Measurements from ENCODE around the gene BMP5.

Gene BMP5

DNA sequence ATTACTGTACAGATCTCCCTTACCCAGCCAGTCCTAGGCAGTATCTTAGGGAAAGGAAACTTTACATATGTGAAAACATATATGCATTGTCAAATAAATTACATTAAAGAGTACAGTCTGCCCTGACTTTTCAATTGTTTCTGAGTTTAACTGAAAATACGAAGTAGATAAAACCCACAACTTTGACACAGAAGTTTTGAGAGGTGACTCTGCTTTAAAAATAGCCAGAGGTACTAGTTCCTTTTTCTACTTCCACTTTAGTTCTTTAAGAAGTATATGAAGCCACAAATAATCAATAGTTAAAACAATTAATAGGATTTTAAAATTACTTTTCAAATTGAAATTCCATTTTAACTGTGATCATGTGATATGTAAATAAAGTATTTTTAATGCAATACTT is 62.9 kb downstream of the BMP5 start:
- no peak for DNase-seq (ENCODE audit: low read depth in 2 of 2)

DNA sequence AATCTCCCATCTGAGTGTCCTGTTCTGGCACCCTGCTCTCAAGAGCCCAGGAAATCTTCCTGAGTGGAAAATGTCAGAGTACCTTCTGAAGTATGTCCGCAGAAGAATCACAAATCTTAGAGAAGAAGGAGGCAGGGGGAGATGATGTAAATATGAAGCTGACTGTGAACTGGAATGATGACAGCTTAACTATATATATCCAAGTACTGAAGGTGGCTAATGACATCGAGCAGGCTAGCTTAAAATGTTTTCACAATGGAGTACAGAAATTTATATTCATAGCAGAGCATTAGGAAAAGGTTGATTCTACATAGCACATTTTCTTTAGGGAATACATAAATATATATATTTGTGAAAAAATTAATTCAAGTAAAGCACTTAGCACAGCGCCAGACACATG is 64.3 kb downstream of the BMP5 start:
- DNase-seq (ENCODE audit: low read depth in 2 of 2) = no peak

GRCh38 chr6:55802259-55802658 is 73.1 kb downstream of the BMP5 start:
- DNase-seq (ENCODE audit: low read depth in 2 of 2) = no peak

DNA sequence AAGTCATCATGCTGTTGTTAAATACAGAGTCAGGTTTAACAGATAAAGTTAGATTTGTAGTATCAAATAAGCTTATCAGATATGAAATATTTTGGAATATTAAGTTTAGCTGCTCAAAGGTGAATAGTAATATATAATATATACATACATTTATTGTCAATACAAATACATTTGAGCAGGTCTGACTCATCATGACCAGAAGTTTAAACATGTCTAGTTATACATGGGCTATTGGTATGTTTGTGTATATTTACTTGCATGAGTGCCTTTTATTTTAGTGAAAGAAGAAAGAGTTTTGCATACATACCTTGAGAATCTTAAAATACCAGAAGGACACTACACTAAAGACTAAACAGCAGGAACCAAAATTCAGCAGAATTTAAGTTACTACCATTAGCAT is 76.8 kb downstream of the BMP5 start:
- no peak for DNase-seq (ENCODE audit: low read depth in 2 of 2)

DNA sequence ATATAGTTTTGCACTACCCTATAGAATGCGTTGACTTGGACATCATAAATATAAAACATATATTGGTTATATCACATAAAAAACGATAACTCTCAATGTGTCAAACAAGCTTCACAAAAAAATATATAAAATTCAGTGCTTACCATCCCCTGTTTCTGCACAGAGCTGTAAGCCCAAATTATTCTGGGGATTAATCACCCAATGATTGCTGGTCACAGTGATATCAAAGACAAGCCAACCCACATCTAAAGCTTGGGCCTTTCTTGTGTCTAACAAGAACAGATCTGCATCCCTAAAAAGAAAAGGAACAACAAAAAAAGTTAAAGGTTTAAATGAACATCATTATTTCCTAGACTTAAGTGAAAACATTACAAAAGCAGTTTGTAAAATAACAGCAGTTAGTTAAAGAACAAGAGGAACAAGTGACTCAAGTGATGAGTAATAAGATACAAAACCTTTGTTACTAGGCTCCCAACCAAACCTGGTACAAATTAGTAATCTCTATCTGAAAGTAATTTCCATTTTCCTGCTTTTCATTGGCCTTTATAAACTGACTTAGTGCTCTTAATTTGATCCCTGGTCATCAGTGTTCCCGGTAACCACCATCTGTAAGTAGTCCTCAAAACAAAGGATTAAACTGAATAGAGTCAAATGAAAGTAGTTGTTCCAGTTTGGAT is 81.1 kb downstream of the BMP5 start:
- no peak for DNase-seq (ENCODE audit: low read depth in 2 of 2)

GRCh38 chr6:55785273-55785672 is 90.1 kb downstream of the BMP5 start:
- no peak for DNase-seq (ENCODE audit: low read depth in 2 of 2)

DNA sequence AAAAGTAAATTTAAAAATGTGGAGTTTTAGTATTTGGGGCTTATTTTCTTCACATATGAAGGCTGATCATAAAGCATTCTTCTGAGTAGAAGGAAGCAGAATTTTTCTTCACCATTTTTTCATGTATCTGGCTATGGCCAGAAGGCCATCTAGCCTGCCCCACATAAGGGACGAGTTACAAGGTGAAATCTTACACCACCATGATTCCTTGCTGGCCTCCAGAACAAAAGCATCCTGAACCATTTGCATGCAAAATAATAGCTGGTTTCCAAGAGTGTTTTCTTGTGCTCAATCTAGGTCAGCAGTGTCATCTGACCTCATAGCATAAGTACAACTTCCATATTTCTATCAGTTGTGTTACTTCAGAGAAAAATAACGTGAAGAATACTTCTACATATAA is 93.1 kb downstream of the BMP5 start:
- DNase-seq (ENCODE audit: low read depth in 2 of 2) = no peak

DNA sequence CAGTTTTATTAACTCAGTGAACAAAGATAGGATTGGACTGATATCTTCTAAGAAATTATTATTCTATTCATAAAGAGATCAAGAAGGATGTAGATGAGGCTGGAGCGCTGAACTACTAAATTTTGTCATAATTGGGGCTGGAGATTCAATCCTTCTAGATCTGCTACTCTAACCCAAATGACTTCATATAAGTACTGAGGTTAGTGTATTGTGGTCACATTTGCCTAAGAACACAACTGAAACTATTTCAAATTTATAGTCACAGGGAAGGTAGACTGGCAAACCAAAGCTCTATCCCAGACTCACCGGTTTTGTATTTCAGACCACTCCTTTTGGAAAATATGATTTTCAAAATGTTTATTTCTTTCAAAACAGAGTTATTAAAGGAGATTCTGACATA is 96.7 kb downstream of the BMP5 start:
- DNase-seq (ENCODE audit: low read depth in 2 of 2) = no peak

- no peak for DNase-seq (ENCODE audit: low read depth in 2 of 2)
Observed at GRCh38 chr6:55777469-55777868, 97.9 kb downstream of the BMP5 start.

GRCh38 chr6:55776113-55776512 is 99.3 kb downstream of the BMP5 start:
- DNase-seq (ENCODE audit: low read depth in 2 of 2) = no peak

DNA sequence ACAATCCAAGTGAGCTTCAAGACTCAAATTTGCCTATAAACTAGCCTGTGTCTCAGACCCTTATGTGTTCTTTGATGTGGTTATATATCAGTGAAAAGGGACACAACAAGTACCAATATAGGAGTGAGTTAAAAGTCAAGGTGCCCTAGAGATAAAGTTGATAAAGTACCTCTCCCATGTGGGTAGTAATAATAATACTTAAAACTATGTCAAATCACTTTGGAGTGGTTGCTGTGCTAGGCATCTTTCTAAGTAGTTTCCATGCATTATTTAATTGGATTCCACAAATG is 100.4 kb downstream of the BMP5 start:
- DNase-seq (ENCODE audit: low read depth in 2 of 2) = no peak

DNA sequence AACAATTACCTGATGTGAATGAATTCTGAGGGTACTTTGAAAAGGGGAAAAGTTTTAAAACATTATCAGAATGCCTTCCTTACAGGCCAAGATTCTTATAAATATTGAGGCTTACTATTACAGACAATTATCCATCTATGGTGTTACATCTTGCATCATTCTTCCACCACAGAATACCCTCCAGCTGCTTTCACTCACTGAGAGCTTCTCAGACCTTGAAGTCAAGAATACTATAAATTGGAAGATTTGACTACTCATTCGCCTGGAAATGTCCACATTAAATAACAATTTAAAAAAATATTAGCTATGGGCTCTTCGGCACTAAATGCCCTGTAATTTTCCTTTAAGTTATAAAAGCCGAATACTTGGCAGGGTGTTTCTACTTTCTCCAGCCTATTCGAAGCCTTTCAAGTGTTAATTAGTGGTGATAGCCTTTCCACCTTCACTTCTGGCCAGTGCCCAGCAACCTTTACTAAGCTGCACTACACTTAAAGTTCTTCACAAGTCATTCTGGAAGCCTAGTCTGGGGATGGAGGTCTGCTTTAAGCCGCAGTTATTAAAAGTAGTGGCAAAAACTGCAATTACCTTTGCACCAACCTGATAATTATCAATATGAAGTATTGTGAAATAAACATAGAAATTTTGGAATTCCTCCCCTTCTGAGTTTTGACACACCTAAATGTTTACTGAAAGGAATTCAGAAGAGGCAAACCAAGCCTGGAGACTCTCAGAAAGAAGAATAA is 100.9 kb downstream of the BMP5 start:
- no peak for DNase-seq (ENCODE audit: low read depth in 2 of 2)

DNA sequence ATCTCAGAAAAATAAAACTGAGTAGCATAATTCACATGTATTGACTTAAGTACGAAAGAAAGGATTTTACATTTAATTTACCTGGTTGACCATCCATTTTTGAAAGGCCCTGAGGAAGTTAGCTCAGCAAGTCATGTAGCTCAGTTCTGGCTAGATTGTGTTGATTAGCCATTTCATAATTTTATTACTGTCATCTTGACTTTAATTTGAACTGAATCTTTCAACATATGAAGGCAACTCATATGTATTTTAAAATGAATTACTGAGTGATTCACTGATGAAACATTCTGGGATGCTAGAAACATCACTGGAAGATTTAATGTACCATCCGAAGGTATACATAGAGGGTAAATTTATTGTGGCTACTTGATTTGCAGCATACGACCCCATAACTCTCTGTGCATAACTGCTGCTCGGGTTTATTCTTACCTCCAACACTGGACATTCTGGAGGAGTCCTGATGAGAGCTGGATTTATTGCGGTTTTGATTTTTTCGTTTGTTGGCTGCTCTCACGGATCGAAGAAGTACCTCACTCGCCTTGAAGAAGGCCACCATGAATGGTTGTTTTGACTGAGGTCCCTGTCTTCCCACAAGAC is 101.7 kb downstream of the BMP5 start:
- DNase-seq (ENCODE audit: low read depth in 2 of 2) = no peak

DNA sequence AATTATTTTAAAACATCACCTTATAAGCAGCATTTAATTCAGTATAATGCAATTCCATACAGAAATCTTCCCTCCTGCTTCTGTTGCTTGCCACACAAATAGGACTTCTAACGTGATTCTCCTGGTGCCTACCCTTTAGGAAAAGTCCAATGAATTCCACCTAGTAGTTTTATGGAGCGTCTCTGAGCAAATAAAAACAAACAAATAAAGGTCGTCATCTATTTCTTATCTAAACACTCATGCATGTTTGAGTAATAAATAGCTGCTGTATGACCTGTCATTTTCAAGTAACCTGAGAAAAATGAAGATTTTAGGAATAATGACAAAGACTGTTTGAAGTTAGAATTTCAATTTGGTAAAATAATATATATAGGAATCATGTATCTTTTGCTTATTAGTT is 102.7 kb downstream of the BMP5 start:
- DNase-seq (ENCODE audit: low read depth in 2 of 2) = no peak

DNA sequence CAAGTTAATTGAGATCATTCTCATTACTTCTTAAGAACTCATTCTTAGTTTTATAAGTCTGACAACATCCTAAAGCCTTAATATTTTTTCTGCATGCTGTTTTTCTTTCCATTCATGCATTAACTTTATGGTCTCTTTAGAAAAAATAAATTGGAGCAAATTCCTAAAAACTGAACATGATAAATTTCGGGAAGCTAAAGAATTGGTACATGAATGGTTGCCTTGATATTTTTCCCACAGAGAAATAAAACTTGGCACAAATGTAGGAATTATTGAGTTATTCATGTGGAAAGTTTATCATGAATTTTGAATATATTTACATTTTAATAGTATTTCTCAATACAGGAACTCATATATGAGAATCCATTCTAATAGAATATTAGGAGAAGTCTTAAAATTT is 115.9 kb downstream of the BMP5 start:
- DNase-seq (ENCODE audit: low read depth in 2 of 2) = no peak

- no peak for DNase-seq (ENCODE audit: low read depth in 2 of 2)
Observed at GRCh38 chr6:55758156-55758937, 117.0 kb downstream of the BMP5 start.

DNA sequence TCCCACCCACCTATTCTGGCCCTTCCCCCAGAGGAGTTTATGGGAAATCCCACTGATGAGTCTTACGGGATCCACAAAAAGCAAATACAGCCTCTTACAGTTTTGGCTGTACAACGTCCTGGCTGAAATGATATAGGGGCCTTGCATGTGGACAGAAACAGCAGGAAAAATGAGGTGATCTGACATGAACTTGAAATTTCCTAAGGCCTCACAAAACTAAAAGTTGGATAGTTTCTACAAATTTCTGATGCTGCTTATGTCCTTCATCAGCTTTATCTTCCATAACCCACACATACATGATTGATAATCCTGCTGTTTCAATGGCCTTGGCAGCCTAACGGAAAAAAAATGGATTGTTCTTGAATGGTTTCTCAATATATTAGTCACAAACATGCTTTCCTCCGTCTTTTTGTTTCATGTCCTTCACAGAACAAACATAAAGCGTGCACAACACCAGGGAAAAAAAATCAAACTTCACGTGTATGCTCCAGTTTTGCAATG is 118.8 kb downstream of the BMP5 start:
- DNase-seq (ENCODE audit: low read depth in 2 of 2) = no peak

- DNase-seq (ENCODE audit: low read depth in 2 of 2) = no peak
Observed at GRCh38 chr6:55748880-55749279, 126.5 kb downstream of the BMP5 start.

DNA sequence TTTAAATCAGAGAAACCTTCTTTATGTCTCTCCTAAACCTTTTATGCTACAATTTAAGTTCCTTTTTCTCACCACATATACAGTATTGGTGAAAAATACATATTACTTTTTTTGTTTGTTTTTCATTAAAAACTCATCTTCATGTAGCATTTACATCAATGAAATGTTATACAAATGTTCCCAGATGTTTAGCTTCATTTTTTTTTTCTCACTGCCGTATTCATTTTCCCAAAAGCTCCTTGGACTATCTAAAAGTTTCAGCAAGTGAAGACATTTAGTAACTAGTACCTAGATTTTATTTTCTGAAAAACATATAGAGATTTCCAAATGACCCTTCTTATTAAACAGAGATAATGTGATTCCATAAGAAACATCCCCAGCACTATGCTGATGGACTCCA is 128.9 kb downstream of the BMP5 start:
- no peak for DNase-seq (ENCODE audit: low read depth in 2 of 2)

DNA sequence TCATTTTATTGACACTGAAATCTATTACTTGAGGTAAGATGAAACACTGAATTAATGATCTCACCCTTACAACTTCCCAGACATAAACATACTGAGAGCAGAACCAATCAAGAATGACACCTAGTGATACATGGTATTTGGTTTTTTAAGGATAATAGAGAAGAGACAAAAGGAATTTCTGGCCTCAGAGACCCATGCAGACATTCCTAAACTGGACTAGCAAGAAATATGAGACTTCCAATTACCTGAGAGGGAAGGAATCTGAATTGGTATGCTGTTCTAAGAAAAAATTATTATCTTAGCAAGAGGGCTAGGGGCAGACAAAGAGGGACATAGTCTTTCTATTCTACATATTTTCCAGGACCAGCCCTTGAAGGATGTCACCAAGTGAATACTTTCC is 141.1 kb downstream of the BMP5 start:
- DNase-seq (ENCODE audit: low read depth in 2 of 2) = no peak

DNA sequence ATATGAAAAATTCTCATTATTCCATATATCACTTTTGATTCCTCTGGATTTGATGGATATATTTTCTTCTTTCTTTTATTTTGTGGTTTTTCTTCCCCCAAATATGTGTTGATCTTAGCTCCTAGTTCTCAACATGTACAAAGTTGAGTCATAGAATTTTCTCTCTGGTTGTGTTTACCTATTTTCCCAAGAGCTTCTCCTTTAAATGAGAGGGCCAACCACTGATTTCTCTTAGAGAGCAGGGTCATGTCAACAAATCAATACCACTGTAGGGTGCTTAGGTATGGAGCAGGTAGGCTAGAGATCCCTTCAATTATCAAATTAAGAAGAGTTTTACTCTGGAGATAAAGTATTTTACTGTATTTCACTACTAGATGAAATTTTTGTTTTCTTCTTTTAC is 145.7 kb downstream of the BMP5 start:
- no peak for DNase-seq (ENCODE audit: low read depth in 2 of 2)

DNA sequence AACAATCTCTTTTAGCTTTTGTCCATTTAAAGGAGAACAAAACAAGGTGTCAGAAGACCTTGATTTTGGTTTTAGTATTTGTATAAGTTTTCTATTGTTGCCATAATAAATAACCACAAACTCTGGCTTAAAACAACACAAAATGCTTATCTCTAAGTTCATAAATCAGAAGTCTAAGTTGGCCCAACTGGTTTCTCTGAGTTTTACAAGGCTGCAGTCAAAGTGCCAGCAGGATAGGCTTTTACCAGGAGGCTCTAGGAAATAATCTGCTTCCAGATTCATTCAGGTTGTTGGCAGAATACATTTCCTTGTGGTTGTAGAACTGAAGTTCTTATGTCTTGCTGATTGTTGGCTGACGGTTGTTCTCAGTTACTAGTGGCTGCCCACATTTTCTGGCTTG is 149.2 kb downstream of the BMP5 start:
- DNase-seq (ENCODE audit: low read depth in 2 of 2) = no peak

- no peak for DNase-seq (ENCODE audit: low read depth in 2 of 2)
Observed at GRCh38 chr6:55714831-55715230, 160.6 kb downstream of the BMP5 start.

Measured in stimulated activated CD8-positive, alpha-beta memory T cell treated with anti-CD3 and anti-CD28 coated beads, Interleukin-15, amount 100 ng/mL, for 4 hours (primary cell).